GM21717 (cell line): ENCODE results near the gene TMEM121.
A peak's percentile ranks its signal among the peaks of the same experiment; 100 is the strongest.

ENCODE experiments used
- ATAC-seq: cut with Tn5 transposase; IDR thresholded peaks from one replicate; pipeline ENCODE4 v1.9.1; 2021; ENCODE audit warnings: mild to moderate bottlenecking, moderate library complexity; ENCODE audit not compliant: unreplicated experiment

Gene TMEM121

GRCh38 chr14:105486974-105487448, 39.4 kb upstream of the TMEM121 start:
- no peak for ATAC-seq

- ATAC-seq = no peak
Observed at GRCh38 chr14:105487449-105487985, 38.9 kb upstream of the TMEM121 start.

GRCh38 chr14:105487986-105488777, 38.2 kb upstream of the TMEM121 start:
- ATAC-seq = no peak

- no peak for ATAC-seq
Observed at GRCh38 chr14:105488781-105489541, 37.4 kb upstream of the TMEM121 start.

GRCh38 chr14:105489542-105490266, 36.7 kb upstream of the TMEM121 start:
- no peak for ATAC-seq

- ATAC-seq = peak; percentile 2
Observed at GRCh38 chr14:105490267-105490571, 36.2 kb upstream of the TMEM121 start.

GRCh38 chr14:105490572-105491365, 35.6 kb upstream of the TMEM121 start, which contains the start of gene TEDC1:
Gene TEDC1 (plus strand): TSS chr14:105491246. CDS start chr14:105491376, 130 bp downstream.
- ATAC-seq = peak; percentile 60

GRCh38 chr14:105491366-105491973, 34.9 kb upstream of the TMEM121 start:
- ATAC-seq = no peak

GRCh38 chr14:105492031-105492970, 34.1 kb upstream of the TMEM121 start:
- no peak for ATAC-seq

GRCh38 chr14:105492971-105493871, 33.2 kb upstream of the TMEM121 start:
- no peak for ATAC-seq

- ATAC-seq = no peak
Observed at GRCh38 chr14:105493921-105494605, 32.3 kb upstream of the TMEM121 start.

GRCh38 chr14:105494606-105494929, 31.8 kb upstream of the TMEM121 start:
- no peak for ATAC-seq

GRCh38 chr14:105495101-105495989, 31.0 kb upstream of the TMEM121 start:
- no peak for ATAC-seq

GRCh38 chr14:105495990-105496830, 30.2 kb upstream of the TMEM121 start:
- no peak for ATAC-seq

GRCh38 chr14:105496831-105497591, 29.4 kb upstream of the TMEM121 start:
- ATAC-seq = no peak
